GM23338 (cell line): ENCODE measurements around the gene AQP5. TPM values are rescaled to one million over a fixed set of nuclear protein-coding genes. Genes with fewer than 3 reads are reported as not detected.

Experiments
- ATAC-seq: fragments of 200-7000 bp; cut with Tn5 transposase; 3 replicates; pipeline ENCODE4 v1.9.1; 2020
- DNase-seq: peaks from one replicate; pipeline ENCODE4 v3.0.0-alpha.2; 2015; ENCODE audit warnings: low spot score
- H2AFZ ChIP-seq: fragments of 200-600 bp; sonication (generic); 2 replicates; pipeline ENCODE4 v1.8.0; 2016; ENCODE audit warnings: antibody characterized with exemption, mild to moderate bottlenecking, moderate library complexity
- H3F3A ChIP-seq: fragments of 200-600 bp; sonication (generic); replicated peaks from 2 replicates; pipeline ENCODE4 v1.8.0; 2017; ENCODE audit warnings: antibody characterized with exemption, mixed run types, low read depth
- H3K27ac ChIP-seq: fragments of 200-600 bp; sonication (generic); 2 replicates; pipeline ENCODE4 v1.6.1; 2016; ENCODE audit warnings: low read depth
- H3K27me3 ChIP-seq: fragments of 200-600 bp; sonication (generic); 2 replicates; pipeline ENCODE4 v1.8.0; 2016; ENCODE audit warnings: mild to moderate bottlenecking, mixed run types, moderate library complexity; ENCODE audit not compliant: insufficient read depth
- H3K36me3 ChIP-seq: fragments of 200-600 bp; sonication (generic); 2 replicates; pipeline ENCODE4 v1.8.0; 2016; ENCODE audit warnings: mild to moderate bottlenecking; ENCODE audit not compliant: insufficient read depth
- H3K4me1 ChIP-seq: fragments of 200-600 bp; sonication (generic); 2 replicates; pipeline ENCODE4 v1.8.0; 2016; ENCODE audit warnings: mild to moderate bottlenecking, moderate library complexity; ENCODE audit not compliant: insufficient read depth
- H3K4me2 ChIP-seq: fragments of 200-600 bp; sonication (generic); 2 replicates; pipeline ENCODE4 v1.7.1; 2017; ENCODE audit warnings: mixed run types
- H3K4me3 ChIP-seq: fragments of 200-600 bp; sonication (generic); 2 replicates; pipeline ENCODE4 v1.6.1; 2016; ENCODE audit warnings: mixed run types
- H3K79me2 ChIP-seq: fragments of 200-600 bp; sonication (generic); replicated peaks from 2 replicates; pipeline ENCODE4 v1.8.0; 2017; ENCODE audit warnings: mild to moderate bottlenecking; ENCODE audit not compliant: insufficient read depth
- H3K9me2 ChIP-seq: fragments of 200-600 bp; sonication (generic); 2 replicates; pipeline ENCODE4 v1.8.0; 2017; ENCODE audit not compliant: insufficient read depth
- H4K20me1 ChIP-seq: fragments of 200-600 bp; sonication (generic); replicated peaks from 2 replicates; pipeline ENCODE4 v1.8.0; 2017; ENCODE audit warnings: mild to moderate bottlenecking; ENCODE audit not compliant: insufficient read depth
- H3K27ac Mint-ChIP-seq: 2 replicates; pipeline ENCODE4 v1.8.0; 2020; ENCODE audit warnings: inconsistent platforms, mild to moderate bottlenecking, moderate library complexity, mixed read lengths
- H3K27me3 Mint-ChIP-seq: 3 replicates; pipeline ENCODE4 v1.8.0; 2022; ENCODE audit warnings: low read depth, mild to moderate bottlenecking, moderate library complexity, mixed read lengths, inconsistent platforms; ENCODE audit not compliant: insufficient read depth, poor library complexity
- H3K36me3 Mint-ChIP-seq: 3 replicates; pipeline ENCODE4 v1.8.0; 2021; ENCODE audit warnings: low read depth, mild to moderate bottlenecking, inconsistent platforms, moderate library complexity, mixed read lengths
- H3K4me1 Mint-ChIP-seq: 3 replicates; pipeline ENCODE4 v1.8.0; 2020; ENCODE audit warnings: mild to moderate bottlenecking, inconsistent platforms, mixed read lengths
- H3K4me3 Mint-ChIP-seq: 3 replicates; pipeline ENCODE4 v1.8.0; 2021; ENCODE audit warnings: moderate library complexity, mild to moderate bottlenecking, inconsistent platforms, mixed read lengths
- H3K9me3 Mint-ChIP-seq: 3 replicates; pipeline ENCODE4 v1.8.0; 2020; ENCODE audit warnings: moderate library complexity, mild to moderate bottlenecking, inconsistent platforms, mixed read lengths
- CREB1 ChIP-seq: fragments of 250-450 bp; sonication (Bioruptor Pico); IDR thresholded peaks from 2 replicates; pipeline ENCODE4 v1.5.0; 2020; ENCODE audit warnings: low read depth, mild to moderate bottlenecking, moderate library complexity
- EZH2 ChIP-seq: fragments of 200-600 bp; sonication (generic); IDR thresholded peaks from one replicate; pipeline ENCODE4 v1.8.0; 2017; ENCODE audit warnings: antibody characterized with exemption, mild to moderate bottlenecking, low read depth; ENCODE audit not compliant: unreplicated experiment
- EZH2phosphoT487 ChIP-seq: fragments of 200-600 bp; sonication (generic); IDR thresholded peaks from one replicate; pipeline ENCODE4 v1.8.1; 2018; ENCODE audit warnings: antibody characterized with exemption; ENCODE audit not compliant: unreplicated experiment
- JUNB ChIP-seq: IDR thresholded peaks from one replicate; pipeline ENCODE4 v1.6.1; 2016; ENCODE audit warnings: antibody characterized with exemption; ENCODE audit not compliant: unreplicated experiment
- NANOG ChIP-seq: IDR thresholded peaks from 2 replicates; pipeline ENCODE4 v1.6.1; 2016; ENCODE audit warnings: antibody characterized with exemption, borderline replicate concordance
- POLR2AphosphoS5 ChIP-seq: IDR thresholded peaks from 2 replicates; pipeline ENCODE4 v1.6.1; 2016; ENCODE audit warnings: antibody characterized with exemption, low read depth
- ZNF114 ChIP-seq: fragments of 250-450 bp; sonication (Bioruptor Pico); IDR thresholded peaks from 2 replicates; pipeline ENCODE4 v1.5.0; 2020; ENCODE audit warnings: mild to moderate bottlenecking, moderate library complexity
- ZNF331 ChIP-seq: fragments of 250-450 bp; sonication (Bioruptor Pico); IDR thresholded peaks from 2 replicates; pipeline ENCODE4 v1.5.0; 2020; ENCODE audit warnings: low read depth, mild to moderate bottlenecking, moderate library complexity
- polyA plus RNA-seq: library from polyadenylated mRNA; unstranded; fragments of >200 nt; fragmentation: Nextera tagmentation; extraction: Ambion mirVana; gene quantifications from 2 replicates; pipeline ENCODE4 v1.2.1, GENCODE V29; 2016
- total RNA-seq: library from RNA; depleted of rRNA; stranded (reverse); fragments of >200 nt; shearing (Covaris generic); gene quantifications from 2 replicates; pipeline ENCODE4 v1.2.3, GENCODE V29; 2014
- TF ChIP-seq, protein P1 (sequence below), 2 experiments: fragments of 200-600 bp in 1 of 2; sonication (generic) in 1 of 2; conservative IDR thresholded peaks; 2 replicates each; pipeline versions ENCODE4 v1.5.1 to v1.6.1; 2016 to 2017; ENCODE audit warnings: antibody characterized with exemption in 2 of 2, low read depth in 2 of 2, mild to moderate bottlenecking in 2 of 2, moderate library complexity in 1 of 2
- TF ChIP-seq, protein P2 (sequence below): fragments of 250-450 bp; sonication (Bioruptor Pico); IDR thresholded peaks from 2 replicates; pipeline ENCODE4 v1.5.0; 2020; ENCODE audit warnings: mild to moderate bottlenecking, moderate library complexity
- TF ChIP-seq, protein P3 (sequence below): IDR thresholded peaks from 2 replicates; pipeline ENCODE4 v1.6.1; 2016; ENCODE audit warnings: antibody characterized with exemption

The AQP5 gene
- total and polyA plus RNA-seq, 2 experiments from 2014 or later, result 1.3 to 2.2 TPM

DNA sequence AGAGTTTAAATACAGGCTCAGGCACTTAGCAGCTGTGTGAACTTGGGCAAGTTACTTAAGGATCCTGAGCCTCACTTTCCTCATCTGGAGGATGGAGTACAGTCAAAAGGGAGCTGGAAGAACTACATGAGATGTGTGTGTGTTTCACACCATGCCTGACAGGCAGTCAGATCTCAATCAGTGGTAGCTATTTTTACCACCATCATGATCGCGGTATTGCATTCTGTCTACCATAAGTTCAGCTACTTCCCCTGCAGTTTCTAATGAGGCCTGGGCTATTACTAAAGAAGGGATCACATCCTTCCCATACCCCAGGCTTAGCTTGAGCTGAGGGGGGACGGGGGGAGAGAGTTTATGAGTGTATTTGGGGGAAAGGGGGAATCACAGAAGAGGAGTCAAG is 18.1 kb downstream of the AQP5 start (continued):
- TF ChIP-seq EZH2phosphoT487, result no peak
- TF ChIP-seq ZNF331, result no peak
- TF ChIP-seq NANOG, result no peak
- no peak for TF ChIP-seq CREB1

DNA sequence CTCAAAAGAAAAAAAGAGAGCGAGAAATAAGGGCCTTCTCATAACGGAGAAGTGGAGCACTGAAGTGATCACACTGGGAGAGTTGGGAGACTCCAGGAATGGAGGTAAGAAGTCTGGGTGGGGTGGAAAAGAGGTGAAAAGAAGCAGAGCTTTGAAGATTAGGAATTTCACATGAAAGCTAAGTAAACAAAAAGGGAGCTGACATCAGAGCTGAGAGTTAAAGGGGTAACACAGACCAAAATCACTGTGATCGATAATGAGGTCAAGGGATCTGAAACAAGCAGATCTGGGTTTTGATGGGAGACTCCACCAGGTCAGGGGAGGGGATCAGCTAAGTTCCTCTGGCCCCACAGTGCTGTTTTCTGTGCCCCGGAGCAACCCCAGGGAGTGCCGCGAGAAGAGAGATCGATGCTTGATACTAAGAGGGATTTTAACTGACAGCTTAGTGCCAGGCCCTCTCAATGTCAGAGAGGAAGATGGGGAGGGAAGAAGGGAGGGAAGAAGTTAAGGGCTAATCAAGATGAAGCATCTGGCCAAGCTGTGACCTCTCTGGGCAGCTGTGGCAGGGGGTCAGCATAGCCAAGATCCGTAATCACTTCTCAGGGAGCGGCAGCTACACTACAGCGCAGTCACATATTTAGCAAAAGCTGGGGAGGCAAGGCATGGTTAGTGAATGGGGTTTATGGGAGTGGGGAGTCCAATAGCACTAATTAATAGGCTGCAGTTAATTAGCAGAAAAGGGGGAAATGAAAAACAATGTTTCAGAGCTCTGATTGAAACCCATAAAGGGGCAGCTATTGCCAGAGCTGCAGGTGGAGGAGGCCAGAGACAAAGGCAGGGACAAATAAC is 19.1 kb downstream of the AQP5 start:
- no peak overlapping the region for H3K4me3 ChIP-seq
- no peak overlapping the region for H2AFZ ChIP-seq
- no peaks in the 10 kb centered on the region for H3K36me3 ChIP-seq
- ATAC-seq (no peak), DNase-seq (no peak)
- H3F3A ChIP-seq, result no peaks in the 10 kb centered on the region; the same call in 1 of the 2 replicates
- no peak overlapping the region for H3K4me2 ChIP-seq
- no peak overlapping the region for H3K27ac ChIP-seq
- Mint-ChIP-seq H3K27ac (no peak overlapping the region), H3K4me1 (peaks cover 42% of the 10 kb centered on the region), H3K9me3 (no peaks in the 10 kb centered on the region), H3K36me3 (no peaks in the 10 kb centered on the region), H3K27me3 (peaks cover 7% of the 10 kb centered on the region), H3K4me3 (no peak overlapping the region)
- H3K4me1 ChIP-seq, result peaks cover 18% of the 10 kb centered on the region; the same call in 1 of the 2 replicates
- no peaks in the 10 kb centered on the region for H3K79me2 ChIP-seq
- no peaks in the 10 kb centered on the region for H3K9me2 ChIP-seq
- H4K20me1 ChIP-seq, result no peaks in the 10 kb centered on the region; the same call in 1 of the 2 replicates
- H3K27me3 ChIP-seq, result no peaks in the 10 kb centered on the region
- TF ChIP-seq NANOG (no peak), EZH2phosphoT487 (no peak), EZH2 (no peak), JUNB (no peak), CREB1 (no peak), POLR2AphosphoS5 (no peak), ZNF331 (no peak), ZNF114 (CRISPR knock-in tag) (no peak)
- TF ChIP-seq, protein P1, sequence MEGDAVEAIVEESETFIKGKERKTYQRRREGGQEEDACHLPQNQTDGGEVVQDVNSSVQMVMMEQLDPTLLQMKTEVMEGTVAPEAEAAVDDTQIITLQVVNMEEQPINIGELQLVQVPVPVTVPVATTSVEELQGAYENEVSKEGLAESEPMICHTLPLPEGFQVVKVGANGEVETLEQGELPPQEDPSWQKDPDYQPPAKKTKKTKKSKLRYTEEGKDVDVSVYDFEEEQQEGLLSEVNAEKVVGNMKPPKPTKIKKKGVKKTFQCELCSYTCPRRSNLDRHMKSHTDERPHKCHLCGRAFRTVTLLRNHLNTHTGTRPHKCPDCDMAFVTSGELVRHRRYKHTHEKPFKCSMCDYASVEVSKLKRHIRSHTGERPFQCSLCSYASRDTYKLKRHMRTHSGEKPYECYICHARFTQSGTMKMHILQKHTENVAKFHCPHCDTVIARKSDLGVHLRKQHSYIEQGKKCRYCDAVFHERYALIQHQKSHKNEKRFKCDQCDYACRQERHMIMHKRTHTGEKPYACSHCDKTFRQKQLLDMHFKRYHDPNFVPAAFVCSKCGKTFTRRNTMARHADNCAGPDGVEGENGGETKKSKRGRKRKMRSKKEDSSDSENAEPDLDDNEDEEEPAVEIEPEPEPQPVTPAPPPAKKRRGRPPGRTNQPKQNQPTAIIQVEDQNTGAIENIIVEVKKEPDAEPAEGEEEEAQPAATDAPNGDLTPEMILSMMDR (conservative IDR thresholded peaks at IDR 0.05; ENCODE audit: low read depth in 2 of 2), result no peak
- TF ChIP-seq, protein P2, sequence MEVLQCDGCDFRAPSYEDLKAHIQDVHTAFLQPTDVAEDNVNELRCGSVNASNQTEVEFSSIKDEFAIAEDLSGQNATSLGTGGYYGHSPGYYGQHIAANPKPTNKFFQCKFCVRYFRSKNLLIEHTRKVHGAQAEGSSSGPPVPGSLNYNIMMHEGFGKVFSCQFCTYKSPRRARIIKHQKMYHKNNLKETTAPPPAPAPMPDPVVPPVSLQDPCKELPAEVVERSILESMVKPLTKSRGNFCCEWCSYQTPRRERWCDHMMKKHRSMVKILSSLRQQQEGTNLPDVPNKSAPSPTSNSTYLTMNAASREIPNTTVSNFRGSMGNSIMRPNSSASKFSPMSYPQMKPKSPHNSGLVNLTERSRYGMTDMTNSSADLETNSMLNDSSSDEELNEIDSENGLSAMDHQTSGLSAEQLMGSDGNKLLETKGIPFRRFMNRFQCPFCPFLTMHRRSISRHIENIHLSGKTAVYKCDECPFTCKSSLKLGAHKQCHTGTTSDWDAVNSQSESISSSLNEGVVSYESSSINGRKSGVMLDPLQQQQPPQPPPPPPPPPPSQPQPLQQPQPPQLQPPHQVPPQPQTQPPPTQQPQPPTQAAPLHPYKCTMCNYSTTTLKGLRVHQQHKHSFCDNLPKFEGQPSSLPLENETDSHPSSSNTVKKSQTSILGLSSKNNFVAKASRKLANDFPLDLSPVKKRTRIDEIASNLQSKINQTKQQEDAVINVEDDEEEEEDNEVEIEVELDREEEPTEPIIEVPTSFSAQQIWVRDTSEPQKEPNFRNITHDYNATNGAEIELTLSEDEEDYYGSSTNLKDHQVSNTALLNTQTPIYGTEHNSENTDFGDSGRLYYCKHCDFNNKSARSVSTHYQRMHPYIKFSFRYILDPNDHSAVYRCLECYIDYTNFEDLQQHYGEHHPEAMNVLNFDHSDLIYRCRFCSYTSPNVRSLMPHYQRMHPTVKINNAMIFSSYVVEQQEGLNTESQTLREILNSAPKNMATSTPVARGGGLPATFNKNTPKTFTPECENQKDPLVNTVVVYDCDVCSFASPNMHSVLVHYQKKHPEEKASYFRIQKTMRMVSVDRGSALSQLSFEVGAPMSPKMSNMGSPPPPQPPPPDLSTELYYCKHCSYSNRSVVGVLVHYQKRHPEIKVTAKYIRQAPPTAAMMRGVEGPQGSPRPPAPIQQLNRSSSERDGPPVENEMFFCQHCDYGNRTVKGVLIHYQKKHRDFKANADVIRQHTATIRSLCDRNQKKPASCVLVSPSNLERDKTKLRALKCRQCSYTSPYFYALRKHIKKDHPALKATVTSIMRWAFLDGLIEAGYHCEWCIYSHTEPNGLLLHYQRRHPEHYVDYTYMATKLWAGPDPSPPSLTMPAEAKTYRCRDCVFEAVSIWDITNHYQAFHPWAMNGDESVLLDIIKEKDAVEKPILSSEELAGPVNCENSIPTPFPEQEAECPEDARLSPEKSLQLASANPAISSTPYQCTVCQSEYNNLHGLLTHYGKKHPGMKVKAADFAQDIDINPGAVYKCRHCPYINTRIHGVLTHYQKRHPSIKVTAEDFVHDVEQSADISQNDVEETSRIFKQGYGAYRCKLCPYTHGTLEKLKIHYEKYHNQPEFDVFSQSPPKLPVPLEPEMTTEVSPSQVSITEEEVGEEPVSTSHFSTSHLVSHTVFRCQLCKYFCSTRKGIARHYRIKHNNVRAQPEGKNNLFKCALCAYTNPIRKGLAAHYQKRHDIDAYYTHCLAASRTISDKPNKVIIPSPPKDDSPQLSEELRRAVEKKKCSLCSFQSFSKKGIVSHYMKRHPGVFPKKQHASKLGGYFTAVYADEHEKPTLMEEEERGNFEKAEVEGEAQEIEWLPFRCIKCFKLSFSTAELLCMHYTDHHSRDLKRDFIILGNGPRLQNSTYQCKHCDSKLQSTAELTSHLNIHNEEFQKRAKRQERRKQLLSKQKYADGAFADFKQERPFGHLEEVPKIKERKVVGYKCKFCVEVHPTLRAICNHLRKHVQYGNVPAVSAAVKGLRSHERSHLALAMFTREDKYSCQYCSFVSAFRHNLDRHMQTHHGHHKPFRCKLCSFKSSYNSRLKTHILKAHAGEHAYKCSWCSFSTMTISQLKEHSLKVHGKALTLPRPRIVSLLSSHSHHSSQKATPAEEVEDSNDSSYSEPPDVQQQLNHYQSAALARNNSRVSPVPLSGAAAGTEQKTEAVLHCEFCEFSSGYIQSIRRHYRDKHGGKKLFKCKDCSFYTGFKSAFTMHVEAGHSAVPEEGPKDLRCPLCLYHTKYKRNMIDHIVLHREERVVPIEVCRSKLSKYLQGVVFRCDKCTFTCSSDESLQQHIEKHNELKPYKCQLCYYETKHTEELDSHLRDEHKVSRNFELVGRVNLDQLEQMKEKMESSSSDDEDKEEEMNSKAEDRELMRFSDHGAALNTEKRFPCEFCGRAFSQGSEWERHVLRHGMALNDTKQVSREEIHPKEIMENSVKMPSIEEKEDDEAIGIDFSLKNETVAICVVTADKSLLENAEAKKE, result no peak
- TF ChIP-seq, protein P3, sequence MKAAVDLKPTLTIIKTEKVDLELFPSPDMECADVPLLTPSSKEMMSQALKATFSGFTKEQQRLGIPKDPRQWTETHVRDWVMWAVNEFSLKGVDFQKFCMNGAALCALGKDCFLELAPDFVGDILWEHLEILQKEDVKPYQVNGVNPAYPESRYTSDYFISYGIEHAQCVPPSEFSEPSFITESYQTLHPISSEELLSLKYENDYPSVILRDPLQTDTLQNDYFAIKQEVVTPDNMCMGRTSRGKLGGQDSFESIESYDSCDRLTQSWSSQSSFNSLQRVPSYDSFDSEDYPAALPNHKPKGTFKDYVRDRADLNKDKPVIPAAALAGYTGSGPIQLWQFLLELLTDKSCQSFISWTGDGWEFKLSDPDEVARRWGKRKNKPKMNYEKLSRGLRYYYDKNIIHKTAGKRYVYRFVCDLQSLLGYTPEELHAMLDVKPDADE, result no peak
